Measurements from ENCODE around the gene CCDC159.
"Not testable (repeated sequence)": the region's sequence is repeated elsewhere in the genome, so short reads cannot be mapped to it uniquely, and the experiment has no call there.

Gene CCDC159

DNA sequence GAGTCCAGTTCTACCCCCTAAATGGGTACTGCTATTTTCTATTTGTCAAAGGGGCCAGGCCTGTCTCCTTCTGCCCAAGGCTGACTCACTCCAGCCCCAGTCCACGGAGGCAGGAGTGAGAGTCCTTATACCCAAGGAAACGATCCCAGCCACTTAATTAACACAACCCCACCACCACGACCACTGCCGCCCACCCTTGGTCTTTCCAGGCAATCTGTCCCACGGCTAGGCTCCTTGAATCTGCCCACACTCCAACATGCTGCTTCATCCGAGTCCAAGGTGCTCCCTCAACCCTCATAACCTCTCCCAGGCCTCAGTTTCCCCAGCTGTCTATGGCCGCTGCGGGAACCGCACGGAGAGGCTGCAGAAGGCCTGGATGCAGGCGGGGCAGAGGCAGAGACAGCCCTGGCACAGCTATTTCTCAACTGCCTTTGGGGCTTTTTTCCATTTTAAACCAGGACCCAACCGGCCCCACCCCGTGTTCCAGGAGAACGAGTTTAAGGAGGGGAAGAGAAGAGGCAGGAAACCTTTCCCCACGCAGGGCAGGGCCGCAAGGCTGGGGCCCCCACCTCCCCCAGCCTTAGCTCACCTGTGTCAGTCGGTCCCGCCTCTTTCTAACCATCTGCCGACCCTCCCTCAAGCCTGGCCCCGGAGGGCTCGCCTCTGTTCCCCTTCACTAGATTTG is 7.6 kb upstream of the CCDC159 start:
- DNase-seq (ENCODE audit: low read depth in 2 of 2): no peak

GRCh38 chr19:11339254-11340098 is 6.8 kb upstream of the CCDC159 start, which contains the start of gene RAB3D:
Gene RAB3D, minus strand, starts transcription at chr19:11339657. Its CDS starts 2,258 bp downstream, at chr19:11337399.
- DNase-seq (ENCODE audit: low read depth in 2 of 2): peak; percentile 48 to 53

GRCh38 chr19:11340099-11340467 is 6.2 kb upstream of the CCDC159 start:
- DNase-seq (ENCODE audit: low read depth in 2 of 2): not testable (repeated sequence)

GRCh38 chr19:11342429-11342828 is 3.9 kb upstream of the CCDC159 start:
- DNase-seq (ENCODE audit: low read depth in 2 of 2): no peak

GRCh38 chr19:11345122-11345803 is 1.1 kb upstream of the CCDC159 start:
- no peak for DNase-seq (ENCODE audit: low read depth in 2 of 2)

- no peak for DNase-seq (ENCODE audit: low read depth in 2 of 2)
These were observed 1.3 kb downstream of the CCDC159 start for GRCh38 chr19:11347546-11348039.

DNA sequence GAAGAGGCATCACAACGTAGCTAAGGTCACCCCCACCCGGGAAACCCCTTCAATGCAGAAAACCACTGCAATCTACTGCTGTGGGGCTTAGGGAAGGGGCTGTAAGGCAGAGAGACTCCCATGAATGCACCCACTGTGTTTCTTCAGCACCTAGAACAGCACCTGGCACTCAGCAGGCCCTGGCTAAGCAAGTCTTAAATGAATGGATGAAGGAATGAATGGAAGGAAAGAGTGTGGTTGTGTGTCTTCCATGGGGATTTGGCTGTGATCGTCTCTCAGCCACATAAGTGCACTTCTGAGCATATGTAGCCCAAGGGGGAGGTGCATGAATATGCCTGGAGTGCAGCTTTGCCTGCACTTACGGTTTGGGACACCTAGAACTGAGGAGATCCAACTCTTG is 2.9 kb downstream of the CCDC159 start:
- no peak for DNase-seq (ENCODE audit: low read depth in 2 of 2)

GRCh38 chr19:11354102-11354501 is 7.8 kb downstream of the CCDC159 start:
- DNase-seq (ENCODE audit: low read depth in 2 of 2): not testable (repeated sequence)

GRCh38 chr19:11355160-11356073 is 9.1 kb downstream of the CCDC159 start, which contains the start of gene PLPPR2:
Gene PLPPR2, plus strand, starts transcription at chr19:11355432. Its CDS starts 2,242 bp downstream, at chr19:11357674.
- peak; percentile 68 to 72 for DNase-seq (ENCODE audit: low read depth in 2 of 2)

DNA sequence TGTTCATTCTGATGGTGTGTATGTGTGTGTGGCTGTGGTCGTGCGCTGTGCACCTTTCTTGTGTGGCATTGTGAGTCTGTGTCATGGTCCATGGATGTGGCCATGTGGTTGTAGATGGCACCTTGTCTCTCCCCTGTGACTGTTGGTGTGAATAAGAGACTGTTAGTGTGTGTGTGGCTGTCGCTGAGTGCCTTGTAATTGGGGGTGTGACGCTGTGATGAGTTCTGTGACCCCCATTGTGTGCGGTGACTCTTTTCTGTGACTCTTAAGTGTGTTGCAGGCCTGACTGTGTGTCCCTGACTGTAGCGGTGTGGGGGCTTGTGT is 9.7 kb downstream of the CCDC159 start:
- DNase-seq (ENCODE audit: low read depth in 2 of 2): no peak

GRCh38 chr19:11356676-11357550 is 10.6 kb downstream of the CCDC159 start:
- DNase-seq (ENCODE audit: low read depth in 2 of 2): no peak

- no peak for DNase-seq (ENCODE audit: low read depth in 2 of 2)
These were observed 13.1 kb downstream of the CCDC159 start for GRCh38 chr19:11359421-11359820.

- DNase-seq (ENCODE audit: low read depth in 2 of 2): no peak
These were observed 14.9 kb downstream of the CCDC159 start for GRCh38 chr19:11361037-11361770.

DNA sequence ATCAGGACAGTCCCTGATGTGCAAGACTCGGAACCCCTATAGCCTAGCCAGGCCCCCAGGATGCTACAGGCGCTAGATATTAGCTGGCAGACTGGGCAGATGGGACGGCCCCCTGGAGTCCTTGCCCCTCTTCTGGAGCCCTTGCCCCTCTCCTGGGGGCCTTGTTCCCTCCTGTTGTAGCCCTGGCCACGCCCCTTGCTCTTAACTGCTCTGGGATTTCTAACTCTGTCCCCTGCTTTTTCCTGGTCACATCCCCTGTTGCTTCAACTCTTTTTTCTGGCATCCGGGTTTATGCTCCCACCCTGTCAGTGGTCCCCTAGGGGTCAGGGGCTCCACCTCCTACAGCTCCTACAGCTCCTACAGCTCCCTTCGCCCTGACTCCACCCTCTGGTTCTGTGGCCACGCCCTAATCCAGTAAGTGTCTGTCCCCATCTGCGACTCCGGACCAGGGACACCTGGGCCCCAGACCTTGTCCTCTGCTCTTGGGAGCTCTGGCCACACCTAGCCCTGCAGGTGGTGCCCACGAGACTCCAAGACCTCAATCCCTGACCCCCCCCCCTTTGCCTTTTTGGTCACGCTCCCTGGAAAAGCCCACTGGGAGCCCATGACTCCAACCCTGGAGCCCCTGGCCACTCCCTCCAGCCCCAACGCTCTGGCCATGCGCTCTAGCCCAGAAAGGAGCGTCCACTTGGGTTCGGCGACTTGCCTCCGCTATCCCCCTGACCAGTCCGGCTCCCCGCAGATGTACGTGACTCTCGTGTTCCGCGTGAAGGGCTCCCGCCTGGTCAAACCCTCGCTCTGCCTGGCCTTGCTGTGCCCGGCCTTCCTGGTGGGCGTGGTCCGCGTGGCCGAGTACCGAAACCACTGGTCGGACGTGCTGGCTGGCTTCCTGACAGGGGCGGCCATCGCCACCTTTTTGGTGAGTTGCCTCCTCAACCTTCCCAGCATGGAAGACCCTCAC is 15.7 kb downstream of the CCDC159 start:
- DNase-seq (ENCODE audit: low read depth in 2 of 2): no peak

DNA sequence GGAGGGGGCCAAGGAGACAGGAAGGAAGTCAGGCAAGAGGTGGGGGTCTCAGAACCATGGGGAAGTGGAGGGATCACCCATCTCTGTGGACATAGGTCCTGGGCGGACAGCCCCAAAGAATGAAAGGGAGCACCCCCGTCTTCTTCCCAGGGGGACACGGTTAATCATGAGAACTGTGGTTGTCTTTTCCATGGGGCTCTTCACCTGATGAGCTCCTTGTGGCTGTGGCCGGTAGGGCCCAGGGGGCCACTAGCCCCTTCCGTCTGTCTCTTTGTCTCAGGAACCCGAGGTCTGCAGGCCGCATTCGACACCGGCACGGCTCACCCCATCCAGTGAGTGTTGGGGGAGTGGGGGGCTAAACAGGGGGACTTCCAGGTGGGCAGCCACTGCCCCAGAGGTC is 17.6 kb downstream of the CCDC159 start:
- no peak for DNase-seq (ENCODE audit: low read depth in 2 of 2)

DNA sequence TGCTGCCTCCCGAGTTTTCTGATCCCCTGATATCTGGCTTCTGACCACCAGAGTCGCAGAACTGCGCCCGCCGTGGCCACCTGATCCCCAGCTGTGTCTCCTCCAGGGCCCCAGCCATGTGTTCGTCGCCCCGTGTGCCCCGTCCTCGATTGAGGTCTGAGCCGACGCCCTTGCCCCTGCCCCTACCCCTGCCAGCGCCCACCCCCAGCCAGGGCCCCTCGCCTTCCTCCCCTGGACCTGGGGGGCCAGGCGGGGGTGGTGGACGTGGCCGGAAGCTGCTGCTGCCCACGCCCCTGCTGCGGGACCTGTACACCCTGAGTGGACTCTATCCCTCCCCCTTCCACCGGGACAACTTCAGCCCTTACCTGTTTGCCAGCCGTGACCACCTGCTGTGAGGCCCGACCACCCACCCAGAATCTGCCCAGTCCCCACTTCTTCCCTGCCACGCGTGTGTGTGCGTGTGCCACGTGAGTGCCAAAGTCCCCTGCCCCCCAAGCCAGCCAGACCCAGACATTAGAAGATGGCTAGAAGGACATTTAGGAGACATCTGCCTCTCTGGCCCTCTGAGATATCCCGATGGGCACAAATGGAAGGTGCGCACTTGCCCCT is 18.1 kb downstream of the CCDC159 start:
- DNase-seq (ENCODE audit: low read depth in 2 of 2): no peak

DNA sequence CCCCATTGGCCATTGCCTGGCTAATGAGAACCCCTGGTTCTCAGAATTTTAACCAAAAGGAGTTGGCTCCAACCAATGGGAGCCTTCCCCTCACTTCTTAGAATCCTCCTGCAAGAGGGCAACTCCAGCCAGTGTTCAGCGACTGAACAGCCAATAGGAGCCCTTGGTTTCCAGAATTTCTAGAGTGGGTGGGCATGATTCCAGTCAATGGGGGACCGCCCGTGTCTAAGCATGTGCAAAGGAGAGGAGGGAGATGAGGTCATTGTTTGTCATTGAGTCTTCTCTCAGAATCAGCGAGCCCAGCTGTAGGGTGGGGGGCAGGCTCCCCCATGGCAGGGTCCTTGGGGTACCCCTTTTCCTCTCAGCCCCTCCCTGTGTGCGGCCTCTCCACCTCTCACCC is 18.6 kb downstream of the CCDC159 start:
- no peak for DNase-seq (ENCODE audit: low read depth in 2 of 2)

DNA sequence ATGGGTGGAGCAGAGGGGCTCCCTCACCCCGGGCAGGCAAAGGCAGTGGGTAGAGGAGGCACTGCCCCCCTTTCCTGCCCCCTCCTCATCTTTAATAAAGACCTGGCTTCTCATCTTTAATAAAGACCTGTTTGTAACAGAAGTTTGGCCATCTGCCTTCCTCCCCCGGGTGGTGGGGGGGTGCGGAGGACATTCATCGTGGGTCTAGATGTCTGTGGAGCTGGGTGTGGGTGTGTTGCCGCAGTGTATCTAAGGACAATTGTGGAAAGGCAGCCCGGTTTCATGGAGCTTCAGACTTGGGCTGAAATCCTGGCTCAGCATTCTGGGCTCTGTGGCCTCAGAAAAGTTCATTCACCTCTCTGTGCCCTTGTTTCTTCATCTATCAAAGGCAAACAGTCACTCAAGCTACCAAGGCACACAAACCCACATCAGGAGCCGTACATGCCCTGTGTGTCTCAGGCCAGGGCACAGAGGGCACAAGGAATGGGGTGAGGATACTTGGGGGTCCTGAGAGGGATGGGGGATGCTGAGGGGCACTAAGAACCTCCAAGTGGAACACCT is 19.3 kb downstream of the CCDC159 start:
- DNase-seq (ENCODE audit: low read depth in 2 of 2): no peak
